Erythroblast (primary cell): ENCODE data around the gene CBX2.

Experiments
- GATA1 ChIP-seq: IDR thresholded peaks from 2 replicates; pipeline ENCODE4 v1.6.1; 2011; ENCODE audit warnings: low read depth, mild to moderate bottlenecking, control low read depth, low read length, moderate library complexity
- POLR2A ChIP-seq: IDR thresholded peaks from 2 replicates; pipeline ENCODE4 v1.6.1; 2011; ENCODE audit warnings: mild to moderate bottlenecking, low read length

DNA sequence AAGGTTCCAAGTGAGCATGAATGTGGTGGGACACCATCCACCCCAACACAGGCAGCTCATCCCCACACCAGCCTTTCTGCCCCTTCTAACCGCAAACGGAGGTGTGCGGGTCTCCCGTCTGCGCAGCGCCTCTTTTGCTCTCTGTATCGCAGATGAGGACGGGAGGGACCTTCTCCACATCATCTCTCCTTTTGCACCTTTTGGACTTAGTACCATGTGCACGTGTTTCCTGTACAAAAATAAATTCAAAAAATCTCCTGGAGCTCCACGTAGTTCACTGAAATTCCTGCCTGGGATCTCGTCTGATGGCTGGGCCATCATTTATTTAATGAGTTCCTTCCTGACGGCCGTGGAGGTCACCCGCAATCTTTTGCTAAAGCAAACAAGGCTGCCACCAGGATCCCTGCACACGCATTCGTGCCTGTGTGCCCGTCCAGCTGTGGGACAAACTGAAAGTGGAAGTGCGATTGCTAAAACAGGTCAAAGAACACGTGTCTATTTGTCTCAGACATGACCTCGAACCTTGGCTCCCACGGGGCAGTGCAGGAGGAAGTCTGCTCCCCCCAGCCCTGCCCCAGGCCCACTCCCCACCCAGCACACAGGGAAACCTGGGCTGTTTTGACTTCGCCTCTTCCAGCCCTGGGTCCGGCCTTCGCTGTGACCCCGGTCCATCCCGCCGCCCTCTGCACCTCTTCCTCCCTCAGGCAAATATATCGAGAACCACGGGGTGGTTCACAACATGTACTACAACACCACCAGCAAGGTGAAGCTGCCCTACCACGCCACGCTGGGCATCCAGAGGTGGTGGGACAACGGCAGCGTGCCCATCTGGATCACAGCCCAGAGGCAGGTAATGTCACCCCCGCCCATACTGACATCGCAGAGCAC lies 44.9 kb upstream of the CBX2 start:
- TF ChIP-seq POLR2A (no peak), GATA1 (no peak)
